ELR (cell line): Measurements from ENCODE around the gene ARID5B.

Source experiments
- DNase-seq: peaks from one replicate; pipeline ENCODE4 v3.0.0-alpha.2; 2015; ENCODE audit warnings: low read depth

Gene ARID5B

DNA sequence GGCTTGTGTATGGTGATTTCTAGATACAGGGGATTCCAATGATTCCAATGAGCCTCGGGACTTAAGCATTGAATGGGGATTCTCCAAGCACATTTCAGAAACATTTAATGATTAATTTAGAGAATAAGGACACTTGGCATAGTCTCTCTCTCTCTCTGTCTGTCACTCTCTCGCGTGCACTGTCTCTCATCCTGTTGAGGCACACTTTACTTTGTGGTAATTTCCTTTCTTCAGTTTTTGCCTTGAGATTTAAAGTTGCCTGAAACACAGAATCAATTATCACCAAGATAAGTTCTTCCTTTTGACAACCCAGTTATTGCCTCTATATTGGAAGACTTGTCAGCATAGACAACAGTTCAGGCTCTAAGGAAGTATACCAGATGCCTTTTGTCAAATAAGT lies 131.6 kb downstream of the ARID5B start:
- DNase-seq = no peak

DNA sequence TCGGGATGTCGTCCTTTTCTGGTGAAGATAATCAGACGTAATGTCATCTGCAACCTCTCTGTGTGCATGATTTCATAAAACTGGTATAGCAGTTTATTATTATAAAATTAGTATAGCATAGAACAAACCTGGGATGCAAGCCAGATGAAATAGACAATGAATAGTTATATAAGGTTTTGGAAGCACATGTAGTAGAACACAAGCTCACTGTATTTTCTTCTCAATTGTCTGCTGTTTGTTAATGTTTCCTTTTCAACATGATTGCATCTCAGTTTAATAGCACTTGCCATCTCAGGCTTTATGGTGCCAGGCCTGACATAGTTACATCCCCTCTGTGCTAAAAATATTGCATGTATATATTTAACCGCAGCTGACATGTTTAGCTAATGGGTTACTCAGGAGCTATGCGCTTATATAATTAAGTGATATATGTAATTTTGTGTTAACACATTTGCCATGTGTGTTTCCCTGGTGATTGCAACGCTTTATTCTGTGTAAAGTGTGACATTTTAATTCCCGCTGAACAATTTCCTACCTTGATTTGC lies 132.7 kb downstream of the ARID5B start:
- no peak for DNase-seq

DNA sequence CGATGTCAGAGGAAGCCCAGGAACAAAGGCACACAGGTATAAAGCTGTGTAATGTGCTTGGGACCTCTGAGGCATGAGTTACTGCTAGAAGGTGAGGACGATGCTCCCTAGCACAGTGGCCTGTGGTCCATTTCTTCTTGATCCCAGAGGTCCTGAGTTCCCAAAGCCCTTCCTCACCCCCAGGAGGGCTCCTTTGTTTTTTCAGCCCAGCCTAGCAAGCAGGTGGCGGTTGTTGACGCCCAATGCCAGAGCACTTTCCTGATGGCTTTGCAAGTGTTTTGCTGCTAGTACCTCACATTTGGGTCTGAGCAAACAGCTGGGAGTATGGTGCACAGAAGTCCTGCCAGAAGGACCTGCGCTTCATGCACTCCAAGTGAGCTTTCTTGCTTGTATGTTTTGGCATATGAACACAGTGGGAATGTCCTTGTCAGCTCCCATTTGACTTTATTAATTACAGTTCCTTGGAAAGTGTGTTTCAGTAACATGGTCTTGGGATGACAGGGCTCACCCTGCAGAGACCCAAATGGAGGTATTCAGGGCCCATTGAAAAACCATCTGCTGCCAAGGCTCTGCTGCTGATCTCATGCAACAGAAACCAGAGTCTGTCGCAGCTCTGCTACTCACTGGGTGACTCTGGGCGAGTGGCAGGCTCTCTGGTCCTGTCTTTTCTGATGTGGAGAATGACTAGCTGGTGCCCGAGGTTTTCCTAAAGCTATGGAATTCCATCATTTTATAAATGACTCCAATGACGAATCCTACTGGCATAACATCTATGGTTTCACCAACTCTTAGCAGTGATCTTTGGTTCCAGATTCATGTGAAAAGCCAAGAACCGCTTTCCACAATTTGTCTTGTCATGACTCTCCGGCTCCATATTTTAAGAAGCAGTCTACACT lies 134.9 kb downstream of the ARID5B start:
- DNase-seq = no peak

DNA sequence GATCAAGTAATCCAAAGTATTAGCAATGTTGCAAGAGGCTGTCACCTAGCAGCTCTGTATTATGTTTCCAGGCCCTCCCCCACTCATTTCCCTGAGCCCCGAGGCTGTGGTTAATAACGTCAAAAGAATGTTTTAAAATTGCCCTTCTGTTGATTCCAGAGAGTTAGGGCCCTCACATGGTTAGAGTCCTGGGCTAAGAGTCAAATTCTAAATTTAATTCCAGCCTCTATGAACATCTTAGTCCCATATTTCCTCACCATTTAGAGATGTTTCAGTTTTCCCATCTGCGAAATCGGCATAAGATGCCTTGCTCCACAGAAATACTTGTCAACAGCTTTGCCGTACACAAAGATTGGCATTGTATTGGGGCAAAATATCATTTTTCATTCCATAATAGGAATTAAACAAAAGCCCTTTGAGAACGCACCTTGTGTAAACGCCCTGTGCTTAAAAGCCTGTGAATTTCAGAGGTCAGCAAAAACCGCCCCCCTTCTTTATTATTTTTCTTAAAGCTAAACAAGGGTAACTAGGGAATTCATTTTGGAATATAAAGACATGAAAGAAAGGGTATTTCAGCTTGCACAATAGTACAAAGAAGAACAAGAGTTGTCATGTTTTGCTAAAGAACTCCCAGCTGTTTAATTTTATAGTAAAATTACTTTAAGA lies 135.8 kb downstream of the ARID5B start:
- DNase-seq = peak; percentile 85

DNA sequence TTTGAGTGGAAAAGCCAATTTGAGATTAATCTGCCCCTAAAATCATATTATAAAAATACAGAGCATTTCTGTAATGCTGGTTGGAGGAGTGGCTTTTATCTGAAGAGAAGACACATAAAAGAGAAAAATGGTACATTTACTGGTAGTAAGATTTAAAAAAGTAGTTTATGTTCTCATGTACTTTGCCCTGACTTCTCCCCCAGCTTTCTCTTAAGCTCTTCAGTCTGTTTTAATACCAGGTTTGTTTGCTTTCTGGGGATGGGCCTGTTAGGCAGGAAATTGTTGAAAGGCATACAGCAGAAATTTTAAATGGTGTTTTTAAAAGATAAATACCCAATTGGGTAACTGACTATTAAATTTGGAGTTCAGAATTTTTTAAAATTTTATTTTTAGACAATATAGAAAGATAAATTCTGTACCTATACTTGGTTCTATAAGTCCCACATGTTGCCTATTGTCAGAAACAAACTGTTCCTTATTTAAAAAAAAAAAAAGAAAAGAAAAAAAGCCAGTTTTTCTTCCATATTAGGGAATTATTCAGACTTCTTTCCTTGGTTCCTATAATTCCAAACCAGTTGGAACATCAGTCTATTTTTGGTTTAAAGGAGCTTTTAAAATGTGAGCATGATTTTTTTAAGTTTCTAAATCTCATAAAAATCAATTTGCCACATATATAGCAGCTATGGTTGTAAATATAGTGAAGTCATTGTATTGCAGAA lies 136.6 kb downstream of the ARID5B start:
- DNase-seq = no peak

DNA sequence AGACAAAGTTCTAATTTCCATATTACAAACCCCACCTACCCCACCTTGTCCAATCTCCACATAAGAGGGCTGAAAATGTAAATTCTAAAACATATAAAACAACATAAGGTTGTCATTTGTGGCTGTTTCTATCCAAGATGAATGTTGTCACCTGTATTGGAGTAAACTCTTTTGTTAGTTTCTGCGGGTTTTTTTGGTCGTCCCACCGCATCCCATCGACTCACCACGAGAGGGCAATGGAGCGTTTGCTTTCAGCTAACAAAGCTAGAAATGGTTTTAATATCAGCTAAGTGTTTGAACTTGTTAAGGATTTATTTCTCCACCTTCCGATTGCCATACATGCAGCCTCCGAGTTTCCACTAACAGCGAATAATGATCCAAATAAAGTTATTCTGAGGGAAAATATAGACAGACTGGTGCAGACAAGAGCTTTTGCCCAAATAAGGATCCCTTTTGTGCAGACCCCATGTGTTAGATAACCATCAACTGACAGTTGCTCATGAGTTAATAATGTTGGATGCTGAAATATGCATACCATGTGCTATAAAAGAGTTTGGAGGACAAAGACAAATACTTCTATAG lies 137.2 kb downstream of the ARID5B start:
- DNase-seq = peak; percentile 87

DNA sequence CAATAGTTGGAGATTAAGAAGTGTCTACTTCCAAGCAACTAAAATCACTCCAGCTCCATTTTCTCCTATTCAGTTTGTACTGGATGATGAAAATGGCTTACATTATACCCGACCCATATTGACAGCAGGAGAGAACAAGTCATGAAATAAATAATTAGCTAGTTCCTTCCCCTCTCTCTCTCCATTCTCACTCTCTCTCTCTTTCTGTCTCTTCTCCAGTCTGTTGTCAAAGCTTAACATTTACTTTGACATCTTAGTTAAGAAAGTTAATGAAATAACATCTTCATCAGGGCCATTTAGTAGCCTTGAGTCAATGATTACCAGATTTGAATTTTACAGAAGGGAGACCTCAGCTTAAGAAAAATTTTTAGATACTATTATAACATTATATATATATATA lies 138.5 kb downstream of the ARID5B start:
- DNase-seq = no peak

DNA sequence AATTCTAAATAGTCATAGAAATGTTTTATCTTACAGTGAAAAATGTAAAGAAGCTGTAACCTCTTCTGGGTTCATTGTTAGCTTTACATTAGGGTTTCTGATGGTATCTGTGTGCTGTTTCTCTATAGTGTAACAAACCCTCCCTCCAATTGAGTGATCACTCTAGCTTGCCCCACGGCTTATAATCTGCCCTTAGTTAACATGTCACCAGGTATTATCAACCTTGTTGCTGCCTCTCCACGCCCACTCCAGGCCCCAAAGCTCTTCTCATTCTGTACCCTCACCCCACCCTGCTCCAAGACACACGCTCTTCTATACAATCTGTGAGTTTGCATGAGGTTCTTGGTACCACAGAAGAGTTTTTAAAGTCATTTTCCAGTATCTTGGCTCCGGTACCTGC lies 139.4 kb downstream of the ARID5B start:
- DNase-seq = no peak

DNA sequence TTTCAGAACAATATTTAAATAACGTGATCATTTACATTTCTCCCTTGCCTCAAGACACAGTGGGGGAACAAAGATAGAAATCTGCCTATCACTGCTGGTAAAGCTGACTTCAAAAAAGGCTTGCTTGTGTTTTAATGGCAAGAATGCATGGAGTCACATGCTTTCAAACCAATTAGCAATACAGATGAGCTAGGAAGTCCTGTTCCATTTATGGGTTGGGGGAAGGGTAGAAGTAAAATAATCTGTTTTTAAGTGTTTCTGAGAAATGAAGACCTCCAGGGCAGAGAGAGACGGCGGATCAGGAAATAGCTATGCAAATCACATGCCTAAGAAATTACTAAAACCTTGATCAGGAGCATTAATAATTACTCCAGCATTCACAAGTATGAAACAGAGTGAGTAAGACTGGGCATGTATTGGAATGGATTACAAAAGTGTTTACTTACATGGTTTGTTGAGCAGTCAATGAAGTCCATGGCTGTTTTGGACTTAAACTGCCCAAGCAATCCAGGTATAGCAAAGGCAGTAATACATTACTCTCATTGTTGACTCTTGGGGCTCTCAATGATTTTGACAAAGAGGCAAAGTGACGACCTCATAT lies 142.0 kb downstream of the ARID5B start:
- DNase-seq = peak; percentile 87

DNA sequence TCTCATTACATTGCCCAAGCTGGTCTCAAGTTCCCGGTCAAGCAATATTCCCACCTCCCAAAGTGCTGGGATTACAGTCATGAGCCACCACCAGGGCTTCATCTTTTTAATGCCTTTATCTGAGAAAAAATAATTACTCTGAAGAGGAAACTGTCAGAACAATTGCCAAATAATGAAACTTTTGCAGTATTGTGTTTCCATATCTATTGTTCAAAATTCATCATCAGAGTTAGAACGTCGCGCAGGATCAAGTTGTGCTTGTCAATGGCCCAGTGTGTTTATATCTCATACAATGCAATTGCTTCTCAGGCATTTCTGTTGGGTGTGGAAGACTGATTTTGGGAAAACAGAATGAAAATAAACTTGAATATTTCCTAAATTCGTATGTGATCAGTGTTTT lies 143.1 kb downstream of the ARID5B start:
- DNase-seq = no peak

DNA sequence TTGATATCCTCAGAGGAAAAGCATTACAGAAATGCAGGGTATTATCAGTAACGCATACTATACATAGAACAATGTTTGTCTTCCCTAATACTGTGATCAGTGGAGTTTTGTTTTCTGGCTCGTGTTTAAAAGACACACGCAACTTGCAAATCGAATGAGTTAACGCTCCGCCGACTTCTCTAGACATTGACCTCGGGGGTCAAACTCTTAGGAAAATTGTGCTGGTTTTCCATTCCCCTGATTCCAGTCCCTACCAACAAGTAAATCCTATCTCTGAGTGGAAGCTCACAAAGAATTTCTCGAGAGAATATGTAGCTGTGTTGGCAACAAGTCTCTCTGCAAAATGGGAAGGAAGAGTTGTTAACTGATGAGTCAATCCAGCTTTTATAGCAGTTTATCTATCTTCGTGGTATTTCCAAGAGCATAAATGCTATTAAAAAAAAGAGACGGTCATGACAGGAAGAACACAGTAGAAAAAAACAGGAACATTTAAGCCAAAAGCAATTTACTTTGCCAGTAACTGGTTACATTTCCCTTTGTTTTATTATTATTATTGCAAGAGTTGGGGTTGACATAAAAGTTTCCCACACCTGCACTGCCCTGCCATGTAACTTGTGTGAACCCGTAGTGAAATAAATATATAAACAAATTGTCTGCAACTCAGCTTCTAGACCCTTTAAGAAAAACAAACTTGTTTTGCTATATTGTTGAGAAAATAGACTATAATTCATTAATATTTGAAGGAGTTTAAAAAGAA lies 144.4 kb downstream of the ARID5B start:
- peak; percentile 91 for DNase-seq

DNA sequence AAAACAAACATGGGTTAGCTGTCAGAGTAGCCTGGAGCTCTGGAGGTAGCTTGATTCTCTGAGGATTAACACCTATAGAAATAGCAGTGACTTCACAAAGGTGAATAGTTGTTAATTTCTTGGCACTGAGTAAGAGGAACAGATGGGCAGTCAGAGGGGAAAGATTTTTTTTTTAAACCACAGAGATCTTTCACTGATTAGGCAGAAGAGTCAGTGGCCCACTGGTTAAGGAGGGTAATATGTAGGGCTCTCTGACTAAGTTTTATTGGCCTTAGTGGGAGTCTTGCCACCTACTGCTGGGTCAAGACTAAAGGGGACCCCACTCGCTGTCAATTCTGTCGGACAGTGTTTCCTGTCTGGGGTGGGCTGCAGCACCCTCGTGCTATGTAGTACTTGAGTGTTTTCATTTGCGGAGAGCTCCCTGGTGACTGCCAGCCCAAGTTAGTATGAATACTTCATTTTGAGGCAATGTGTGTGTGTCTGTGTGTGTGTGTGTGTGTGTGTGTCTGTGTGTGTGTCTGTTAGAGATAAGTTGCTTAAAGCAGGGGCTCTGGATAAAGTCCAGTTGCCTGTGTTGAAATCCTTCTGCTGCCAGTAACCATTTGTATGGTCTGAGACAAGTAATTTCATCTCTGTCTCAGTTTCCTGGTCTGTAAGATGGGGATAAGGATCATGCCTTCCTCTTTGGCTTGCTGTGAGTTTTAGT lies 145.2 kb downstream of the ARID5B start:
- peak; percentile 87 for DNase-seq

DNA sequence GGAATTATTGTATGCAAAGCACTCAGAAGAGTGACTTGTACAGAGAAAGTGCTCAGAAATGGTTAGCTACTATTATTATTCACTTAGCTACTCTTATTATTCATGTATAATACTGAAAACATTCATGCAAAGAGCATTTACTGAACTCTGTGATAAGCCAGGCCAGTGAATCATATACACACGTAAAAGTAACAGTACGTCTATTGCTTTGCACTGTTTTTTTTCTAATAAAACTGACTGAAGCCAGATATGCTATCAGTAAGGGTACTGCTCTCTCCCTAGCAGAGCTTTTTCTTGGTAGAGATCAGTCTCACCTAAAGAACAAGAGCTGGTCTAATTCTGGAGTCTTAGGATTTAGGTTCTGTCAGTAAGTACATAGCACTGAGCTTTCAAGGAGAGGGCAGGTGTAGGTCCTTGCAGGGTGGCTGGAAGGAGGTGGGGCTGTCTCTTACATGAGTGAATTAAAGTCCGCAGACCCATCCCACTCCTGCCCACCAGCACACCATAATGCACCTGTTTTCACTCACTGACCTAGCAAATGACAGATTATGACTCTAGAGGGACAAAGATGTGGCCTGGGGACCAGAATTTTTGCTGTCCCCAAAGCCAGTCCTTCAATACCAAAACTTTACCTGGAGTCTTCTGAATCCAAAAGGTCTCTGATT lies 145.9 kb downstream of the ARID5B start:
- peak; percentile 68 for DNase-seq

DNA sequence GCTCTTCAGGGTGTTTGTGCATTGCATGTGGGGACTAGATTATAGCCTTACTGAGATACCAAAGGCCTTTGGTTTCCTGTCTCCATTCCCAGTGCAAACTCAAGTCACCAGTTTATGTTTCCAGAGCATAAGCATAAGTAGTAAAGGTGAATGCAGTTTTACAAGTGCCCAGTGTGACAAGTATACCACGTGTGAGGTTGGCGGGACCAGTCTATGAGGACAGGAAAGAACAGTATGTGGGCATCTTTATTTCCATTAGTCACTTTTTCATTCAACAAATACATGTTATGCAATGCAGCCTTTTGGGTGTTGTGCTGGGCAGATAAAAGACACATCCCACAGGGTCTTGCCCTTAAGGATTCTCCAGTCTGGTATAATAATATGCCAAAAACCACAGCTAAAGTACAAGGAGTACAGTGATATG lies 146.5 kb downstream of the ARID5B start:
- peak; percentile 42 for DNase-seq

DNA sequence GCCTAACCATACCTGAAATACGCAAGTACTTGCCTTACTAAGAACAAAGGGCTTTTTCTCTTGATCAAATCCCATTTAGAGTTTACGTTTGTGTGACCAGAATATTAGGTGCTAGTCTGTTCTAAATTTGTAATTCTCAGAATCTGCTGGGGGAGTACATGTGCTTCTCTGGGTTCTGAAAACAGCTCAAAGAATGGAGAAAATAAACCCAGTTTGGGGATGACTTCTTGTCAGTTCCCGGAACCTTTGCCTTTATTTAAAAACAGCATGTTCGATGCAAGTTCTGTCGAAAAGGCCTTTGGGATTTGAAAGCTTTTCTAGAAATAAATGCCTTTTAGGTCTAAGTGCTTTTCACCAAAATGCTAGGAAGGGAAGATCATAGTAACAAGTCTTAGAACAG lies 147.0 kb downstream of the ARID5B start:
- DNase-seq = no peak

DNA sequence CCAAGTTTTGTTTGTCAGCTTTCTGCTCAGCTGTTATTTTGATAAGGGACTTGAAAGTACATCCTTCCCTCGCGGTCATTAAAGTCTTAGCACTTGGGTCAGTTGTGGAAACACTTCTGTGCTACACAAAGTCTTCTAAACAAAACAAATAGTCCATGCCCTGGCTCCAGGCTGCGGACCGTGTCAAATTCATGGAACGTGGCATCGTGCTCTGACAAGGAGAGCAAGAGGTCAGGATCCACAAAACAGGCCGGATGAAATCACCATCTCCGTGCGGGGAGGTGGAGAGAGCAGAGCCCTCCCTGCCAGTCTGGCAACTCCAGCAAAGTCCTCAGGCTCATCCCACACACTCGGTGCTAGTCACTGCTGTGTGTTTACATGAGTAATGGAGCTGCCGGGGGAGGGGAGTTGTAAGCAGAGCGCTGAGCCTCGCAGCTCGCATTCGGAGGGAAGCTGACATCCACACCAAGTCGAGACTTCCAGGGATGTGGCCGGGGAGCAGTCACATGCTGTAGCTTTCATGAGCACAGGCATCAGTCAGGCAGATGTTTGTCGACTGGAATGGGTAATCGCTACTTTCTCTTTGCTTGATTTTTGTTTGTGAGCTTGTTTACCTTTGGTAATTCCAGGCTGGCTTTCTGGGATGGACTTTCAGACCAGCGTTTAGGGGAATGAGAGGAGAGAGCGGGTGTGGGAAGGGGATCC lies 147.6 kb downstream of the ARID5B start:
- DNase-seq = peak; percentile 100

DNA sequence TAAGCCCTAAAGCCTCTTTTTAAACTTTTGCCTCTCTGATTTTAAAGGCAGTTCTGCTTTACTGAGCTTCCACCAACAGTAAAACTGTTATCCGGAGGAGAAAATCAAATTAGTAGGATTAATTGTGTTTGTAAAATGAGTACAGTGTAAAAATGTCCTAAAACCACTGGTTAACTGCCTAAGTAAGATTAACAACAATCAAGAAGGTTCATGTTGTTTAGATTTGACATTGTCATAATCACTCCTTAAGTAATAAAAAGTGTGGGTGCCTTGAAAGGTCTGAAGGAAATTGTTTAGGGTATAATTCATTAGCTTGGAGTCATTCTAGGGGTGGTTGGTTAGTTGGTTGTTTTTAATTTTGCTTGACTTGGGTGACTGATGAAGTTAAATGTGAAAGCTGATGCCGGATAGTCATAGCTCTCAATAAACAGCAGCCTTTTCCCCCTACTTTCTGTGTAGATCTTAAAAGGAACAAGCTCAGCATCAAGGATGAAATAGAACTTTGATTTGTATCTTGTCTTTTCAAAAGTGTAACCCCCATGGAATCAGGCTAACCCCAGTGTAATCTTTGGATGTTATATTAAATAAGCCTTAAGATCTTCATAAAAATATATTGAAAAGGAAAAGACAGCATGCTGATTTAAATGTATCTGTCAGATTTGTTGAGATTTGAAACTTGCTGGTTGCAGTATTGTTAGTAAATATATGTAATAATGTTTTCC lies 148.3 kb downstream of the ARID5B start:
- peak; percentile 45 for DNase-seq

DNA sequence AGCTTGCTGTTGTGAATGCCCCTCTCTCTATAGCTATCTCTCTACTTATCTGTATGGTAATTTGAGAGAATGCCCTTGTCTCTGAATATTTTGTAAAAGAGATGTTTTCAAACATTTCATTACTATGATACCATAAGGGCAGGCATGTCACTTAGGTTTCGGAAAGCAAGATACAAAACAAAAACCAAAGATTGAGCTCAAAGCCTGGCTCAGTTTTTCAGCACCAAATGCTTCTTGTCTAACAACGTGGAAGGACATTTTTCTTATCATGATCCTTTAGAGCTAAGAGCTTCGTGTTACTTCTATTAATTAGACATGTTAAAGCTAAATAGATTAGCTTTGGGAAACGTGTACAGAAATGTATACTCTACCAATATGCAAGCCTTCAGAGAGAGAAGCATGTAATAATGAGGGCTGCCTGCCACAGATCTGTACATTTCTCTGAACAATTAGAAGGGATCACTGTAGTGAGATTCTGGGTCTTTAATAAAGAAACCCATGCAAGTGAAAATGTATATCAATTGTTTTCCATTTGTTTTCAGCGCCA lies 148.9 kb downstream of the ARID5B start:
- peak; percentile 28 for DNase-seq
